ENCODE results near the gene MED1. TPM values are rescaled to one million over a fixed set of nuclear protein-coding genes. Genes with fewer than 3 reads are reported as not detected.

The MED1 gene
- total RNA-seq, 2 experiments from 2014 or later: 55.8 to 59.1 TPM

DNA sequence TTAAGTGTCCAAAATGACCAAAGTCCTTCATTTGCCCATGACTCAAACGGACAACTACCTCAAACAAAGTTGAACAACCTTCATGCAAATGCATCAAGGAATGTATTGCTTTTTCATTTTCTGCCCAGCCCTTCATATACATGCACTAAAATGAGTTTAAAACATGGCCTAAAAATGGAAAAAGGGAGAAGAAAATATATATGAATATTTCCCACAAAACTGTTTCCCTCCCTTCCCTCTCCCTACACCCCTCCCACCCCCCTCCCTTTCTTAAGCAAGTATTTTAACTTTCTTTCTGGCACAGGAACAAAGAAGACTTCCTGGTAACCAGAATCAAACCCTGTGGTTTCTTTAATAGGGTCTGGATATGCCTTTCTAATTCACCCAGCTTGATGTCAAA is 44.1 kb downstream of the MED1 start:
- H3K9me3 Mint-ChIP-seq: no peaks in the 10 kb centered on the region
- ChIA-PET CTCF (interaction anchor here (1.1 kb wide), 1 partner anchor 119 kb away, joined by 3 read pairs; no protein-coding TSS in a partner anchor), POLR2A (no interaction called here)
- no peak overlapping the region for H3K27ac Mint-ChIP-seq
- no peak overlapping the region for H3K4me3 Mint-ChIP-seq
- H3K27me3 Mint-ChIP-seq: no peaks in the 10 kb centered on the region
- H3K4me1 Mint-ChIP-seq: peaks cover 34% of the 10 kb centered on the region
- peaks cover 38% of the 10 kb centered on the region for H3K36me3 Mint-ChIP-seq (ENCODE audit: low read depth)
- DNase-seq: no peak

DNA sequence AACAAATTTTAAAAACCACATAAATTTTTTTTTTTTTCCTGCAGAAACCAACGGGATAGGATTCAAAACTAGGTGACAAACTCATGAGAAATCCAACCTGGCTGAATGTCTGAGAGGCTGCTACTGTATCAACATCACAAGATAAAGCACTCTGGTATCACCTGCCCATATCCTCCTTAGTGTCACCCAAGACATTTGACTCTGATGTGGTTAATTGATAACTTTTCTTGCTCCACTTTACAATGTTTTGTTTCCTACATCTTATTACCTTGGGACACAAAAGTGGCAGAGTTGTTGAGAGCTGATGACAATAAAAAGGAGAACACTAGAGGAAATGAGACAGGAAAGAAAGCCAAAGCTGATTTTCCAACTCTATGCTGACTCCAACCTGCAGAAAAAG is 45.6 kb downstream of the MED1 start:
- no peak for DNase-seq
- H3K36me3 Mint-ChIP-seq (ENCODE audit: low read depth): peaks cover 34% of the 10 kb centered on the region
- peaks cover 39% of the 10 kb centered on the region for H3K4me1 Mint-ChIP-seq
- no peaks in the 10 kb centered on the region for H3K9me3 Mint-ChIP-seq
- H3K27ac Mint-ChIP-seq: peak overlapping the region; percentile 58
- H3K4me3 Mint-ChIP-seq: no peak overlapping the region
- ChIA-PET CTCF (interaction anchor here (0.6 kb wide), 2 partner anchors 169 to 1913 kb away, joined by 4 to 5 read pairs; no protein-coding TSS in a partner anchor), POLR2A (interaction anchor here (0.7 kb wide), 1 partner anchor 68 kb away, joined by 3 read pairs; no protein-coding TSS in a partner anchor)
- no peaks in the 10 kb centered on the region for H3K27me3 Mint-ChIP-seq

GRCh38 chr17:39404542-39405378 is 46.3 kb downstream of the MED1 start:
- H3K4me3 Mint-ChIP-seq: no peak overlapping the region
- POLR2A ChIA-PET: no interaction called here
- no peaks in the 10 kb centered on the region for H3K27me3 Mint-ChIP-seq
- DNase-seq: peak; percentile 14
- CTCF ChIA-PET: interaction anchor here (0.6 to 1.7 kb wide), 3 partner anchors 10 to 1913 kb away, joined by 3 to 5 read pairs (median 4); no protein-coding TSS in a partner anchor
- H3K27ac Mint-ChIP-seq: peak overlapping the region; percentile 58
- peaks cover 44% of the 10 kb centered on the region for H3K4me1 Mint-ChIP-seq
- H3K36me3 Mint-ChIP-seq (ENCODE audit: low read depth): peaks cover 27% of the 10 kb centered on the region
- no peaks in the 10 kb centered on the region for H3K9me3 Mint-ChIP-seq

DNA sequence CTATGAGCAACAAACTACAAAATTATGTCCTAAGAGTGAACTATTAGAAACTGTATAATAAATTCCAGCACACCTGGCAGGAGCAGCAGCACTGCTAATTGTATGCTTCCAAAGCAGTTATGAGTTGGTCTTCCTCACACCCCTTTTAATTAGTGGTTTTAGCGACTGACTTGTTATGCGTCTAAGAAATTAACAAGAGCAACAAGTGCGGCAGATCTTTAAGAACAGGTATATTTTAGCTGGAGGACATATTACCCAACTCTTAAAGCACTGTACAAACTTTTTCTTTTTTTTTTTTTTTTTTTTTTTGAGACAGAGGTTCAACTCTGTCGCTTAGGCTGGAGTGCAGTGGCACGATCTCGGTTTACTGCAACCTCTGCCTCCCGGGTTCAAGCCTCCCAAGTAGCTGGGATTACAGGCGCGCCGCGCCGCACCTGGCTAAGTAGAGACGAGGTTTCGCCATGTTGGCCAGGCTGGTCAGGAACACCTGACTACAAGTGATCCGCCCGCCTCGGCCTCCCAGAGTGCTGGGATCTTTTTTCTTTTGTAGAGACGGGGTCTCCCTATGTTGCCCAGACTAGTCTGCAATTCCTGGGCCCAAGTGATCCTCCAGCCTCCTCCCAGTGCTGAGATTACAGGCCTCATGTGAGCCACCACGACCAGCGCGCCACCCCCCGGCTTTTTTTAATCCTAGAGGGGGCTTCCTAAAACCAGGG is 48.0 kb downstream of the MED1 start:
- peaks cover 48% of the 10 kb centered on the region for H3K4me1 Mint-ChIP-seq

GRCh38 chr17:39402244-39402889 is 48.7 kb downstream of the MED1 start:
- Mint-ChIP-seq H3K27ac (peak overlapping the region; percentile 98), H3K27me3 (no peaks in the 10 kb centered on the region), H3K4me3 (peak overlapping the region; percentile 96), H3K4me1 (peaks cover 45% of the 10 kb centered on the region), H3K9me3 (no peaks in the 10 kb centered on the region), H3K36me3 (ENCODE audit: low read depth) (peaks cover 10% of the 10 kb centered on the region)
- DNase-seq: peak; percentile 93
- ChIA-PET CTCF (interaction anchor here (0.6 to 0.7 kb wide), 2 partner anchors 12 to 39 kb away, joined by 3 to 5 read pairs; no protein-coding TSS in a partner anchor), POLR2A (interaction anchor here (0.5 to 0.8 kb wide), 2 partner anchors 18 to 338 kb away, joined by 3 to 9 read pairs; no protein-coding TSS in a partner anchor)

More for the DNA sequence above, 48.0 kb downstream of the MED1 start:
- H3K4me3 Mint-ChIP-seq: peak overlapping the region; percentile 96
- CTCF ChIA-PET: interaction anchor here (0.6 to 0.7 kb wide), 2 partner anchors 13 to 38 kb away, joined by 3 to 5 read pairs; no protein-coding TSS in a partner anchor
- H3K9me3 Mint-ChIP-seq: no peaks in the 10 kb centered on the region
- DNase-seq: no peak
- H3K27ac Mint-ChIP-seq: peak overlapping the region; percentile 43
- POLR2A ChIA-PET: interaction anchor here (0.5 to 0.8 kb wide), 2 partner anchors 18 to 339 kb away, joined by 3 to 9 read pairs; no protein-coding TSS in a partner anchor
- peaks cover 13% of the 10 kb centered on the region for H3K36me3 Mint-ChIP-seq (ENCODE audit: low read depth)
- H3K27me3 Mint-ChIP-seq: no peaks in the 10 kb centered on the region

GRCh38 chr17:39401412-39402243 is 49.4 kb downstream of the MED1 start, which contains the start of gene FBXL20:
Gene FBXL20 (minus strand): TSS chr17:39401626. CDS start chr17:39401402, 224 bp downstream.
- H3K36me3 Mint-ChIP-seq (ENCODE audit: low read depth): peaks cover 9% of the 10 kb centered on the region
- CTCF ChIA-PET: no interaction called here
- POLR2A ChIA-PET: interaction anchor here (0.8 kb wide), 1 partner anchor 337 kb away, joined by 3 read pairs; no protein-coding TSS in a partner anchor
- no peaks in the 10 kb centered on the region for H3K27me3 Mint-ChIP-seq
- H3K4me3 Mint-ChIP-seq: peak within 1 kb of the TSS; percentile 96
- peak; percentile 95 for DNase-seq
- H3K9me3 Mint-ChIP-seq: no peaks in the 10 kb centered on the region
- peaks cover 41% of the 10 kb centered on the region for H3K4me1 Mint-ChIP-seq
- H3K27ac Mint-ChIP-seq: peak within 1 kb of the TSS; percentile 98

DNA sequence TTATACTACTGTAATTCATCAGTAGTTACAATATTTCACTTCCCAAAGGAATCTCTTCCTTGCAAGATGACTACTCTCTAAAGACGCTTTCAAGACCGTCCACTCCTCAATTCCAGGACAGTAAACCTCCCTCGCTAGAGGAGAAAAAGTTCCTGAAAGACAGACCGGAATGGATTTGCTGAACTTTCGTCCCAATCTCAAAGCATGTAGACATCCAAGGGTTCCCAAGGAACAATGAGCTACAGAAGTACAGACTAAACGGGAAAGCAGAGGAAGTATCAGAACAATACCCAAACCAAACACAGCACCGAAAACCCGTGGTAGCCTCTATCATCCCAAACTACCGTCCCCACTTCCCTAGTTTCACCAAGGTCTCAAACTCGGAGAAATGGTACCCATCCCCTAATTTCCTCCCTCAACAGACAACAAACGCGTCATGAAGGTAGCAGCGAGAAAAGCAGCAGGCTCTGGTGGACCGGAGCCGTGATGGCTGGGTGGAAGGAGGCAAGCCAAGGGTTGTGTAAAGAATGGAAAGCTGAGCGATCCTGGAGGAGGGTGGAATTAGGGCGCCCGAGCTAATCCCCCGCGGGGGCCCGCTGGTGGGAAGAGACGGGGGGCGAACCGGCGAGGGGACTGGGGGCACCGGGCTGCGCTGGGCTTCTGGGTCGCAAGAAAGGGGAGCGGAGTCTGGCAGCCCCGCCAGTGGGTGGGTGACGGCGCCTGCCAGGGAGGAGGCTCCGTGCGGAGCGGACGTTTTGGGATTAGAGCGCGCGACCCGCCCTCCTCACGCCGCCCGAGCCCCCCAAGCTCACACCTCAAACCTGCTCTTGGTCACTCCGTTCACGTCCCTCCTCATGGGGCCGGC is 50.3 kb downstream of the MED1 start:
- H3K4me1 Mint-ChIP-seq: peaks cover 36% of the 10 kb centered on the region
- peaks cover 9% of the 10 kb centered on the region for H3K36me3 Mint-ChIP-seq (ENCODE audit: low read depth)
- no peaks in the 10 kb centered on the region for H3K9me3 Mint-ChIP-seq
- ChIA-PET CTCF (no interaction called here), POLR2A (no interaction called here)
- H3K27ac Mint-ChIP-seq: peak overlapping the region; percentile 91
- H3K27me3 Mint-ChIP-seq: no peaks in the 10 kb centered on the region
- H3K4me3 Mint-ChIP-seq: peak overlapping the region; percentile 96
- peak; percentile 14 for DNase-seq

GRCh38 chr17:39399791-39400190 is 51.3 kb downstream of the MED1 start:
- peaks cover 28% of the 10 kb centered on the region for H3K4me1 Mint-ChIP-seq
- DNase-seq: no peak
- peaks cover 3% of the 10 kb centered on the region for H3K36me3 Mint-ChIP-seq (ENCODE audit: low read depth)
- H3K9me3 Mint-ChIP-seq: no peaks in the 10 kb centered on the region
- CTCF ChIA-PET: interaction anchor here (0.8 kb wide), 1 partner anchor 15 kb away, joined by 3 read pairs; no protein-coding TSS in a partner anchor
- peak overlapping the region; percentile 96 for H3K4me3 Mint-ChIP-seq
- POLR2A ChIA-PET: no interaction called here
- H3K27ac Mint-ChIP-seq: no peak overlapping the region
- H3K27me3 Mint-ChIP-seq: no peaks in the 10 kb centered on the region

GRCh38 chr17:39393736-39394135 is 57.3 kb downstream of the MED1 start:
- Mint-ChIP-seq H3K36me3 (ENCODE audit: low read depth) (no peaks in the 10 kb centered on the region), H3K27ac (no peak overlapping the region), H3K4me1 (peaks cover 3% of the 10 kb centered on the region), H3K27me3 (no peaks in the 10 kb centered on the region), H3K9me3 (no peaks in the 10 kb centered on the region), H3K4me3 (no peak overlapping the region)
- ChIA-PET POLR2A (no interaction called here), CTCF (interaction anchor here (0.7 kb wide), 1 partner anchor 16 kb away, joined by 3 read pairs; no protein-coding TSS in a partner anchor)
- no peak for DNase-seq

DNA sequence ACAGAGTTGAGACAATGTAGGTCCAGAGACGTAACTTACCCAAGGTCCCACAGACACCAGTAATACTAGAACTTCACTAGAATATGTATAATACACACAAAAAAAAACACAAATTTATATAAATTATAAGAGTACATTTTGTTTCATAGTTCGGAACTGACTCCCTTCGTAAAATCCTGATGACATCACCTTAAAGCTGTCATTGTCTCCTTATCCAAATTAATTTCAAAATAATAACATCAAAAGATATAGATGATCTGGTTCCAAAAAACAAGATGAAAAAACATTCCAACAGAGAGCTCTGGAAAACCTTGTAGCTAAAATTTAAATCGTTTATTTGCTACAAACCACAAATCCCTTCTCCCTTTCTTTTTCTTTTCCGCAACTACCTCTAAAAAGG is 59.6 kb downstream of the MED1 start:
- Mint-ChIP-seq H3K4me1 (peaks cover 5% of the 10 kb centered on the region), H3K4me3 (no peak overlapping the region), H3K36me3 (ENCODE audit: low read depth) (no peaks in the 10 kb centered on the region), H3K27ac (no peak overlapping the region), H3K27me3 (no peaks in the 10 kb centered on the region), H3K9me3 (no peaks in the 10 kb centered on the region)
- DNase-seq: no peak
- POLR2A ChIA-PET: no interaction called here
- CTCF ChIA-PET: interaction anchor here (0.6 kb wide), 1 partner anchor 184 kb away, joined by 6 read pairs; no protein-coding TSS in a partner anchor

DNA sequence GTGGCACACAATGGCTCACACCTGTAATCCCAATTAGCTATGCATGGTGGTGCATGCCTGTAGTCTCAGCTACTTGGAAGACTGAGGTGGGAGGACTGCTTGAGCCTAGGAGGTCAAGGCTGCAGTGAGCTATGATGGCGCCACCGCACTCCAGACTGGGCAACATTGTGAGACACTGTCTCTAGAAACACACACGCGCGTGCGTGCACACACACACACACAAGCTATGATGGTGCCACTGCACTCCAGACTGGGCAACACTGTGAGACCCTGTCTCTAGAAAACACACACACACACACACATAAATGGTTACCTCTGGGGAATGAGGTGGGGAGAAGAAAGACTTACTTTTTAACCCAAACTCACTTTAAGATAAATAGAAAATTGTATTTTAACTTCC is 66.0 kb downstream of the MED1 start:
- no peaks in the 10 kb centered on the region for H3K9me3 Mint-ChIP-seq
- no peak for DNase-seq
- H3K36me3 Mint-ChIP-seq (ENCODE audit: low read depth): no peaks in the 10 kb centered on the region
- H3K4me1 Mint-ChIP-seq: peaks cover 4% of the 10 kb centered on the region
- no peak overlapping the region for H3K27ac Mint-ChIP-seq
- POLR2A ChIA-PET: no interaction called here
- no peak overlapping the region for H3K4me3 Mint-ChIP-seq
- no peaks in the 10 kb centered on the region for H3K27me3 Mint-ChIP-seq
- CTCF ChIA-PET: interaction anchor here (0.7 kb wide), 1 partner anchor 14 kb away, joined by 3 read pairs; no protein-coding TSS in a partner anchor

All from activated CD4-positive, alpha-beta T cell treated with anti-CD3 and anti-CD28 coated beads, Interleukin-2, amount 10 ng/mL, durations not matched to agents 7 days and 5 days (primary cell).